Measurements from ENCODE around the gene POC5. TPM values are rescaled to one million over a fixed set of nuclear protein-coding genes. Genes with fewer than 3 reads are reported as not detected.

The POC5 gene
- total RNA-seq, 4 donors from 2014 or later: 11.4 to 39.9 (median 15.0) TPM

GRCh38 chr5:75640826-75641225 lies 76.4 kb downstream of the POC5 start:
- DNase-seq (ENCODE audit: low spot score in 2 of 2): no peak
- no peak overlapping the region for H3K4me3 ChIP-seq
- H3K27me3 ChIP-seq: no peaks in the 10 kb centered on the region
- no peaks in the 10 kb centered on the region for H3K36me3 ChIP-seq
- TF ChIP-seq CTCF (IDR thresholded peaks at IDR 0.05): no peak
- no peak for TF ChIP-seq POLR2A (IDR thresholded peaks at IDR 0.05)
- TF ChIP-seq EP300 (IDR thresholded peaks at IDR 0.05): no peak
- H3K4me1 ChIP-seq: no peaks in the 10 kb centered on the region
- H3K9me3 ChIP-seq: no peaks in the 10 kb centered on the region
- 52 to 60% methylated on average over 2 of the region's 2 CpGs for WGBS, 2 donors
- no peak overlapping the region for H3K27ac ChIP-seq

- no peaks in the 10 kb centered on the region for H3K4me1 ChIP-seq
- no peak for DNase-seq (ENCODE audit: low spot score in 2 of 2)
- no peak overlapping the region for H3K27ac ChIP-seq
- H3K36me3 ChIP-seq: no peaks in the 10 kb centered on the region
- no peak overlapping the region for H3K4me3 ChIP-seq
- H3K9me3 ChIP-seq: no peaks in the 10 kb centered on the region
- no peaks in the 10 kb centered on the region for H3K27me3 ChIP-seq
- TF ChIP-seq CTCF (IDR thresholded peaks at IDR 0.05): no peak
- TF ChIP-seq POLR2A (IDR thresholded peaks at IDR 0.05): no peak
- no peak for TF ChIP-seq EP300 (IDR thresholded peaks at IDR 0.05)
These were observed 76.8 kb downstream of the POC5 start for GRCh38 chr5:75640395-75640794.

- 78 to 86% methylated on average over 3 of the region's 3 CpGs for WGBS, 2 donors
- no peak for TF ChIP-seq EP300 (IDR thresholded peaks at IDR 0.05)
- Histone ChIP-seq H3K9me3 (no peaks in the 10 kb centered on the region), H3K27ac (no peak overlapping the region), H3K4me1 (no peaks in the 10 kb centered on the region), H3K36me3 (no peaks in the 10 kb centered on the region), H3K4me3 (no peak overlapping the region), H3K27me3 (no peaks in the 10 kb centered on the region)
- DNase-seq (ENCODE audit: low spot score in 2 of 2): no peak
These were observed 77.5 kb downstream of the POC5 start for GRCh38 chr5:75639535-75640311.

- Histone ChIP-seq H3K36me3 (no peaks in the 10 kb centered on the region), H3K27ac (no peak overlapping the region), H3K4me3 (no peak overlapping the region), H3K4me1 (no peaks in the 10 kb centered on the region), H3K27me3 (no peaks in the 10 kb centered on the region), H3K9me3 (no peaks in the 10 kb centered on the region)
- WGBS, 2 donors: 67 to 71% methylated on average over 1 of the region's 1 CpG
- no peak for TF ChIP-seq EP300 (IDR thresholded peaks at IDR 0.05)
- no peak for TF ChIP-seq CTCF (IDR thresholded peaks at IDR 0.05)
- no peak for TF ChIP-seq POLR2A (IDR thresholded peaks at IDR 0.05)
- DNase-seq (ENCODE audit: low spot score in 2 of 2): no peak
These were observed 79.3 kb downstream of the POC5 start for GRCh38 chr5:75637949-75638348.

GRCh38 chr5:75632321-75632720 lies 84.9 kb downstream of the POC5 start:
- DNase-seq (ENCODE audit: low spot score in 2 of 2): no peak
- Histone ChIP-seq H3K27me3 (no peaks in the 10 kb centered on the region), H3K9me3 (no peaks in the 10 kb centered on the region), H3K27ac (no peak overlapping the region), H3K4me3 (no peak overlapping the region), H3K36me3 (no peaks in the 10 kb centered on the region), H3K4me1 (no peaks in the 10 kb centered on the region)
- TF ChIP-seq EP300 (IDR thresholded peaks at IDR 0.05) (no peak), CTCF (IDR thresholded peaks at IDR 0.05) (no peak), POLR2A (IDR thresholded peaks at IDR 0.05) (no peak)
- WGBS, 2 donors: 96 to 98% methylated on average over 1 of the region's 1 CpG
